Activated T-cell treated with anti-CD3 and anti-CD28 coated beads, Interleukin-2, amount 50 U/mL, for 48 hours (primary cell): ENCODE results near the gene PLEKHA1.

ENCODE experiments used
- DNase-seq, 2 experiments: peaks; one replicate each; pipeline ENCODE4 v3.0.0-alpha.2; 2020

The PLEKHA1 gene

DNA sequence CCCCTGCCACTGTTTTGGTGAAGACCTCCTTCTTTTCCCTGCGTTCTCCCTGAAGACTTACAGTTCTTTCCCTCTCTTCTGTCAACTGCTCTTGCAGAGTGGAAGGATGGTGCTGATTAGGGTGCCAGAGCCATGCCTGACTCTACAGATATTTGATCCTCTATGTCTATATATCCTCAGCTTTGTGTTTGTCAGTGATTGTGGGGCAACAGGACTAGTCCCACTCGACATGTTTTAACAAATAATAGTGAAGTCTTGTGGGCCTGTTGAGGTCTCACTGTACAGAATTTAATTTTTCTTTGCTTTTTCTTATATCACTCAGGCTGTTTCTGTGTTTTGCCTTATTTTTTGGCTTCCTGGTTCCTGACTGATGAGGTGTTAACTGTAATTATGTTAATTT lies 5.0 kb downstream of the PLEKHA1 start:
- DNase-seq, result no peak

GRCh38 chr10:122380703-122381102 lies 6.2 kb downstream of the PLEKHA1 start:
- no peak for DNase-seq

DNA sequence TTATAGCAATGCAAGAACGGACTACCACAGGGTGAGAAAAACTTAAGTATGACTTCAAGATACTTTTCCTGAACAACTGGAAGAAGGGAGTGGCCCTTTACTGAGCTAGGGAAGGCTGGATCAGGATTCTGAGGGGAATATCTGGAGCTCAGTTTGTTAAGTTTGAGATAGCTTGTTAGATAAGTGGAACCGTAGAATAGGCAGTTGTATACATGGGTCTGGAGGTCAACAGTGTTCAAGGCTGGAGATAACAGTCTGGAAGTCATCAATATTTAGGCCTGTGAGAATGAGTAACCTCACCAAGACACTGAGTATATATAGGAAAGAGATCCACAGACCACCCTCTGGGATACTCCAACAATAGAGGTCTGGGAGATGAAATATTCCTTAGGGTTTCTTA lies 7.2 kb downstream of the PLEKHA1 start:
- DNase-seq, result no peak

GRCh38 chr10:122386514-122386913 lies 12.0 kb downstream of the PLEKHA1 start:
- DNase-seq, result no peak

DNA sequence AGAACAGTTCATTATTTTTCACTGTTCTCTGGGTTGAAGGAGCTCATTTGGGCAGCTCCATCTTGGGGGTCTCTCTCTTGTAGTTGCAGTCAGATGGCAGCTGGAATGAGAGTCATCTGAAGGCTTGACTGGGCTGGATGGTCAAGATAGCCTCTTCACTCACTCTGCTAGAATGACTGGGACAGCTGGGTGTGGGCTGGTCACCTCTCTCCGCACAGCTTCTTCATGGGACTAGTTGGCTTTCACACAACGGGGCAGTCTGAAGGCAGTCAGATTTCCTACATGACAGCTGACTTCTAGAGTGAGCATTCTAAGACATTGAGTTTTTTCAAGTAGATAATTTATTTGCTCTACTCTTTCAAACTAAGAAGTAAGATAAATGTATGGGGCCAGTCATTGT lies 13.1 kb downstream of the PLEKHA1 start:
- no peak for DNase-seq

GRCh38 chr10:122388287-122388997 lies 13.9 kb downstream of the PLEKHA1 start:
- DNase-seq, result peak in 1 of 2 experiments; percentile 49

DNA sequence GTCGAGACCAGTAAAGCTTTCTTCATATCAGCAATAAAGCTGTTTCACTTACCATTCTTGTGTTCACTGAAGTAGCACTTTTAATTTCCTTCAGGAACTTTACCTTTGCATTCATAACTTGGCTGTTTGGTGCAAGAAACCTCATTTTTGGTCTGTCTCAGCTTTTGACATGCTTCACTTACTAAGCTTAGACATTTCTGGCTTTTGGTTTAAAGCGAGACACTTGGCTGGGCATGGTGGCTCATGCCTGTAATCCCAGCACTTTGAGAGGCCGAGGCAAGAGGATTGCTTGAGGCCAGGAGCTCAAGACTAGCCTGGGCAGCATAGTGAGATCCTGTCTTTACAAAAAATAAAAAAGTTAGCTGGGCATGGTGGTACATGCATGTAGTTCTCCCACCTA lies 15.8 kb downstream of the PLEKHA1 start:
- DNase-seq, result no peak

GRCh38 chr10:122390679-122391078 lies 16.2 kb downstream of the PLEKHA1 start:
- no peak for DNase-seq

DNA sequence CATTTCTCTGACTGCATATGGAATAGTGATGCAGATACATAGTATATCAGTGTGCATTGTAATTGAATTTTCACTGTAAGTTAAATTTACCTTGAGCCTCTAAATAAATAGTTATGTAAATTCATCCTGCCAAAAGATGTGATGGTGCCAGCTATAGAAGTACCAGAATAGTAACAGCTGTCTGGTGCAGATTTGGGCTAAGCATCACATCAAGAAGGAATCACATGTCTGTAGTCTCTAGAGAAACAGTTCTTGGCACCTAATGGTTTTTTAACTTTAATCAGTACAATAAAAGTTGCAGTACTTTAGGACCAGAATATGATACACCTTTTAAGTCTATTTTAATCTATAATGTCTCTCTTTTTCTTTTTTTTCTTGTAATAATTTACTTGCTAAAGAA lies 17.4 kb downstream of the PLEKHA1 start:
- DNase-seq, result no peak

DNA sequence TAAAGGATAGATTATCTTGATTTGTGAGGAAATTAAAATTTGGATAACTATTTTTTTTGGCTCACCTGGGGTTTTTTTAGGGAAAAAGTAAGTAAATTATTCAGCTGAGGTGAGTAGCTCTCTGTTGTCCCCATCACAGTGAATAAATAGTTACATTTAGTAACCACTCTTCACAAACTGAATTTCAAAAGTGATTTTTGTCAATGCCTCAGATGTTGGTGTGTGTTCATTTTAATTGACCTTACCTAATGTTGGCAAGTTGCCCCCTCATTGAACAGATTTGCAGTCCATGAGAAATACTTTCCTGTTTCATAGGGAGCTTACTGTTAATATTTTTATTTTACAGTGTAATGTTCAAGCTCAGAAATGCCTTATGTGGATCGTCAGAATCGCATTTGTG lies 18.3 kb downstream of the PLEKHA1 start:
- no peak for DNase-seq

GRCh38 chr10:122393288-122393687 lies 18.8 kb downstream of the PLEKHA1 start:
- DNase-seq, result no peak

GRCh38 chr10:122402548-122403131 lies 28.1 kb downstream of the PLEKHA1 start:
- DNase-seq, result no peak

GRCh38 chr10:122404576-122404975 lies 30.1 kb downstream of the PLEKHA1 start:
- no peak for DNase-seq

DNA sequence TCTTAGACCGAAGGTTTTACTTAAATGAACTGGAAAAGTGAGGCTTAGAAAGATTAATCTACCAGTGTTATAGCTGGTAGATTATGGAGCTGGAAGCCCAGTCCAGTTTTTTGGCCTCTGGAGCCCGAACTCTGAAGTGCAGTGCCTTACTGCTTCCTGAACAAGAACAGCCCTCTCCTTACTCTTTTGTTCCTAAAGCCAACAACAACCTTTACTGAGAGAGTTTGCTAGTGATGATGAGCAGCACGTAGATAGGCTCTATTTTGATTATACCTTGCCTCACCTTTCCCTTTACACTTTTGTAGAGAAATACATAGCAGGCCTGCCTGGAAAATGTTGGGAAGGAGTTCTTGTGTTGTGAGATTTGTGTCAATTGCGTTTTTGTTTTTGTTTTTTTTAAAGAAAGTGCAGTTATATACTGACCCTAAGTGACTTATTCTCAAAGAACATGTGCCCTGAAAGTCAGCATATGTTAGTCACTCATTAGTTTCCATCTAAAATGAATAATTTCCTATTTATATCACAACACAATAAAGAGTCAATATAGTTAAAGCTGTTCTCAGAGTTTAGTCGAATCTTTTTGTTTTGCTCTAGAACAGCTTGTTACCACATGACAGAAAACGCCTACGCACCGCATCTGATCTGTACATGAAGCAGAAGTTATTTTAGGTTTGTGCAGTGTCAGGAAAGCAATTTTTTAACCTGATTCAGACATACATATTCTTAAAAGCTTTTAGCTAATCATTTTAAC lies 33.0 kb downstream of the PLEKHA1 start:
- DNase-seq, result peak; percentile 47 to 60

GRCh38 chr10:122413327-122413726 lies 38.8 kb downstream of the PLEKHA1 start:
- DNase-seq, result no peak

GRCh38 chr10:122417667-122418066 lies 43.2 kb downstream of the PLEKHA1 start:
- no peak for DNase-seq

DNA sequence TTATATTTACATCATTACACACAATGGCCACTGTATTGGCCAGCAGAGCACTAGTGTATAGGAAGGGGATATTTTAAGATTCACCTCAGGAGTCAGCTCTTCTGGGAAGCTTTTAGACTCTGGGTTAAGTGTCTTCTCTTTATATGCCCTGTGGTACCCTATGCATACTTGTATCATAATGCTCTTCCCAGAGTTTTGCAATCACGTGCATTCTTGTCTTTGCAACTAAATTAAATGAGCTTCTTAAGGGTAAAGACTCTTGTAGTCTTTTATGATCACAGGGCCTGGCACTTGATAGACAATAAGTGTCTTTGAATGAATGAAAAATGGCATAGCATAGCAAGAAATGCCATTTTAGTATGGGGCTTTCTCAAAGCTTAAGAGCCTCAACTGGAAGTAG lies 44.5 kb downstream of the PLEKHA1 start:
- no peak for DNase-seq

GRCh38 chr10:122419876-122420623 lies 45.5 kb downstream of the PLEKHA1 start:
- no peak for DNase-seq

DNA sequence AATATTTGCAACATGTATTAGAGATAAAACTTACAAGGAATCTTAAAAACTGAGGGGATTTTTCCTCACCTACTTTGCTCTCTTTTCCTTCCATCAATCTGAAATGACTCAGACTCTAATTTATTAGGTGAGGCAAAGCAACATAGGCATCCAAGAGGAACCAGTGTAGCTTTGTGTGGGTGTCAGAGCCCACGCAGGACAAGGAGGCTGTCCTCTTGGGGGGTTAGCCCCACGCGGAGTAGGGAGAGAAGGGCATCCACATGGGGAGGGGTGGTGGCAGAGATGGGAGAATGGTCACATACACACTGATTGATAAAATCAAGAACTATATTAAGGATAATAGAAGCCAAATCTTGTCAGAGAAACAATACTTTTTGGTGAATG lies 46.1 kb downstream of the PLEKHA1 start:
- DNase-seq, result no peak

DNA sequence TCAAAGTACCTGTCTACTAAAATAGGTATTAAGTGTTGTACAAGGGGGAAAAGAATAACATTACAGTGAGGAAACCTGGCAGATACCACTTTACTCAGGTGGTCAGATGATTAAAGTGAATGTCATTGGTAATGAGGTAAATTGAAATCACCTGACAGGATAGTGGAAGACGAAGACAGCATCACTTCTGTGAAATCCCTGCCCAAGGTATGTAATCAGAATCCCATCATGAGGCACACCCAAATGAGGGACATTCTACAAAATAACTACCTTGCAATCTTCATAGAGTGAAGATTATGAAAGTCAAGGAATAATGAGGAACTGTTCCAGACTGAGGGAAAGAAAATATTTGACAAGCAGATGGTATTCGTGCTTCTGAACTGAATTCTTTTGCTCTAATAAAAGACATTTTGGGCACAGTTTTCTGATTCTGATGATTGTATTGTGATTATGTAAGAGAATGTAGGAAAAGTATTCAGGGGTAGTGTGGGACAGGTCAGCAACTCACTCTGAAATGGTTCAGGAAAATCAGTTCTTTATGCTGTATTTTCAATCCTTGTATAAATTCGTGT lies 46.6 kb downstream of the PLEKHA1 start:
- DNase-seq, result no peak

DNA sequence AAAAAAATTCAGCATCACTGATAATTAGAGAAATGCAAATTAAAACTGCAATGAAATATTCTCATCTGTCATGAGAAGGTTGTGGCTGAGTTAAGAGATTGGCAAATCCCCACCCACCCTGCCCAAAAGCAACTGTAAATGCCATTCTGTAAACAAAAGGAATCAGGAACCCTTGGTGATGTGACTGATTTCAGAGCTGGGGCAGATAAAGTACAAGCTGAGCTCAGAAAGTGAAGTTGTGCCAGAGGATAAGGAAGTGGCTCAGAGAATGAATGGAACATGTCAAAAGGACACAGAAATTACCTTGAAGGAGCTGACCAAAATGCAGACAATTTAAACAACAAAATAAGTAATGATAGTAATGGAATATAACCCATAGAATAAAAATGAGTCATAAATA lies 47.2 kb downstream of the PLEKHA1 start:
- no peak for DNase-seq

GRCh38 chr10:122422266-122422989 lies 47.9 kb downstream of the PLEKHA1 start:
- no peak for DNase-seq
